Measurements from ENCODE around the gene ENPP7. TPM values are rescaled to one million over a fixed set of nuclear protein-coding genes. Genes with fewer than 3 reads are reported as not detected.

Gene ENPP7
- polyA plus RNA-seq, 3 donors, result not detected

DNA sequence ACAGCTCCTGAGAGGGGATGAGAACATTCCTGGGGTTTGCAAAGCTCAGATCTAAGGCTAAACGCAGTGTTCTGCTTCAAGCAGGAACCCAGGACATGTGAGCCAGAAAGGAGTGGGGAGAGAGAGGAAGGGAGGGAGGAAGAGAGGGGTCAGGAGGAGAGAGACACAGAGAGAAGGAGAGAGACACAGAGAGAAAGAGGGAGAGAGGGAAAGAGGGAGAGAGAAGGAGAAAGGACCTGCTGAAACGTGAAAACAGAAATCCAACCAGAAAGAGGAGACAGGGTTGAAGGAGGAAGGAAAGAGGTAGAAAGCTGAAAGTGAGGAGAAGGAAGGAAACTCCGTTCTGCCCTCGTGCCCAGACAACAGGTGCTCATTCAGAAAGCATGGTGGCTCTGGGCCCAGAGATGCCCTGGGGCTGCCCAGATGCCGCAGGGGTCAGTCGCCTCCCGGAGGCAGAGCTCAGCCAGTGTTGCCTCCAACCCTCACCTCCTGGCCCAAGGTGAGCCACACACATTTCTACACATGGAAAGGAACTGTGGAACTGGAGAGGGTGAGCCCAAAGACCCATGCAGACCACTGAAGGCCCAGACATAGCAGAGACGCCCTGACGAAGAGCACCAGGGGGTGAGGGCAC is 49.0 kb upstream of the ENPP7 start:
- 60% methylated on average over 6 of the region's 9 CpGs for whole genome bisulfite sequencing (ENCODE audit: insufficient coverage)
- H3K4me3 ChIP-seq (replicated peaks in 1 of 3; ENCODE audit: low read depth in 2 of 3, low read length in 3 of 3), result no peak overlapping the region
- no peak overlapping the region for H3K4me2 ChIP-seq (replicated peaks; ENCODE audit: extremely low read depth, low read length, poor library complexity, severe bottlenecking)
- no peak overlapping the region for H3K27ac Mint-ChIP-seq
- no peaks in the 10 kb centered on the region for H3K9me3 ChIP-seq (replicated peaks in 1 of 2; ENCODE audit: control insufficient read depth in 1 of 2, insufficient read depth in 1 of 2, low read length in 2 of 2)
- no peaks in the 10 kb centered on the region for H3K36me3 ChIP-seq (replicated peaks in 1 of 2; ENCODE audit: control insufficient read depth in 1 of 2, insufficient read depth in 2 of 2, low read length in 2 of 2)
- no peak overlapping the region for H3K27ac ChIP-seq (ENCODE audit: low read depth in 1 of 2, low read length in 2 of 2)
- H3K9ac ChIP-seq (ENCODE audit: insufficient read depth, low read length, poor library complexity, severe bottlenecking), result no peak overlapping the region
- H4K20me1 ChIP-seq (ENCODE audit: insufficient read depth, low read length), result no peaks in the 10 kb centered on the region
- TF ChIP-seq, protein P1, sequence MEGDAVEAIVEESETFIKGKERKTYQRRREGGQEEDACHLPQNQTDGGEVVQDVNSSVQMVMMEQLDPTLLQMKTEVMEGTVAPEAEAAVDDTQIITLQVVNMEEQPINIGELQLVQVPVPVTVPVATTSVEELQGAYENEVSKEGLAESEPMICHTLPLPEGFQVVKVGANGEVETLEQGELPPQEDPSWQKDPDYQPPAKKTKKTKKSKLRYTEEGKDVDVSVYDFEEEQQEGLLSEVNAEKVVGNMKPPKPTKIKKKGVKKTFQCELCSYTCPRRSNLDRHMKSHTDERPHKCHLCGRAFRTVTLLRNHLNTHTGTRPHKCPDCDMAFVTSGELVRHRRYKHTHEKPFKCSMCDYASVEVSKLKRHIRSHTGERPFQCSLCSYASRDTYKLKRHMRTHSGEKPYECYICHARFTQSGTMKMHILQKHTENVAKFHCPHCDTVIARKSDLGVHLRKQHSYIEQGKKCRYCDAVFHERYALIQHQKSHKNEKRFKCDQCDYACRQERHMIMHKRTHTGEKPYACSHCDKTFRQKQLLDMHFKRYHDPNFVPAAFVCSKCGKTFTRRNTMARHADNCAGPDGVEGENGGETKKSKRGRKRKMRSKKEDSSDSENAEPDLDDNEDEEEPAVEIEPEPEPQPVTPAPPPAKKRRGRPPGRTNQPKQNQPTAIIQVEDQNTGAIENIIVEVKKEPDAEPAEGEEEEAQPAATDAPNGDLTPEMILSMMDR (IDR thresholded peaks at IDR 0.05), result no peak
- H3K4me3 Mint-ChIP-seq, result no peak overlapping the region
- H3K9me3 Mint-ChIP-seq, result no peaks in the 10 kb centered on the region
- no peak overlapping the region for H2AFZ ChIP-seq (ENCODE audit: insufficient read depth, low read depth, low read length, poor library complexity, severe bottlenecking)
- no peaks in the 10 kb centered on the region for H3K4me1 ChIP-seq (ENCODE audit: control insufficient read depth in 1 of 2, insufficient read depth in 2 of 2, low read length in 2 of 2)
- H3K36me3 Mint-ChIP-seq, result no peaks in the 10 kb centered on the region
- H3K27me3 Mint-ChIP-seq (ENCODE audit: low read depth in 3 of 3), result peaks cover 8 to 15% (median 14%) of the 10 kb centered on the region in 3 donors
- no peak for DNase-seq
- H3K79me2 ChIP-seq (ENCODE audit: insufficient read depth, low read length), result no peaks in the 10 kb centered on the region
- H3K27me3 ChIP-seq (ENCODE audit: control insufficient read depth in 2 of 2, insufficient read depth in 2 of 2, low read length in 2 of 2), result no peaks in the 10 kb centered on the region
- H3K4me1 Mint-ChIP-seq, result no peaks in the 10 kb centered on the region
- intact Hi-C loops (cut with micrococcal nuclease), result no loop called here

DNA sequence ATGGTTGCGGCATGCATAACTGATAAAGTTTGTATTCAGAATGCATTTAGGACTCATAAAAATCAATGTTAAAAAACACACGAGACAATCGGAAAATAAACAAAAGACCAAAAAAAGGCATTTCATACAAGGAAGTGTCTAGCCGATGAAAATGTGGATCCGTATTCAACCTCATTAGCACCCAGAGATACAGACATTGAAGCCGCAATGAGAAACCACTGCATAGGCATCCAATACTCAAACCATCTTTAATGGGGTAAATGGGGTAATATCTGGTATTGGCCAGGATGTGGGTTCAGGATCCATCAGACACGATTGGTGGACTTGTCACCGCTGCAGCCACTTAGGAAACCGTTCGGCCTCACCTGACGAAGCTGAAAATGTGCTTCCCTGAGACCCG is 47.4 kb upstream of the ENPP7 start:
- H3K79me2 ChIP-seq (ENCODE audit: insufficient read depth, low read length), result no peaks in the 10 kb centered on the region
- Mint-ChIP-seq H3K9me3 (no peaks in the 10 kb centered on the region), H3K4me3 (no peak overlapping the region), H3K27me3 (ENCODE audit: low read depth in 3 of 3) (peaks cover 10 to 15% (median 14%) of the 10 kb centered on the region in 3 donors), H3K4me1 (no peaks in the 10 kb centered on the region), H3K27ac (no peak overlapping the region), H3K36me3 (no peaks in the 10 kb centered on the region)
- DNase-seq, result no peak
- no peaks in the 10 kb centered on the region for H3K36me3 ChIP-seq (replicated peaks in 1 of 2; ENCODE audit: control insufficient read depth in 1 of 2, insufficient read depth in 2 of 2, low read length in 2 of 2)
- WGBS (ENCODE audit: insufficient coverage), result 93% methylated on average over 6 of the region's 12 CpGs
- intact Hi-C loops (cut with micrococcal nuclease), result no loop called here
- no peak overlapping the region for H3K9ac ChIP-seq (ENCODE audit: insufficient read depth, low read length, poor library complexity, severe bottlenecking)
- TF ChIP-seq, protein P1 (IDR thresholded peaks at IDR 0.05), result no peak
- no peaks in the 10 kb centered on the region for H3K9me3 ChIP-seq (replicated peaks in 1 of 2; ENCODE audit: control insufficient read depth in 1 of 2, insufficient read depth in 1 of 2, low read length in 2 of 2)
- no peaks in the 10 kb centered on the region for H3K4me1 ChIP-seq (ENCODE audit: control insufficient read depth in 1 of 2, insufficient read depth in 2 of 2, low read length in 2 of 2)
- no peak overlapping the region for H3K27ac ChIP-seq (ENCODE audit: low read depth in 1 of 2, low read length in 2 of 2)
- no peaks in the 10 kb centered on the region for H3K27me3 ChIP-seq (ENCODE audit: control insufficient read depth in 2 of 2, insufficient read depth in 2 of 2, low read length in 2 of 2)
- no peak overlapping the region for H3K4me2 ChIP-seq (replicated peaks; ENCODE audit: extremely low read depth, low read length, poor library complexity, severe bottlenecking)
- H3K4me3 ChIP-seq (replicated peaks in 1 of 3; ENCODE audit: low read depth in 2 of 3, low read length in 3 of 3), result no peak overlapping the region
- H4K20me1 ChIP-seq (ENCODE audit: insufficient read depth, low read length), result no peaks in the 10 kb centered on the region
- H2AFZ ChIP-seq (ENCODE audit: insufficient read depth, low read depth, low read length, poor library complexity, severe bottlenecking), result no peak overlapping the region
